Left lung (tissue), 10 donors: ENCODE measurements around the gene MAGEA12. TPM values are rescaled to one million over a fixed set of nuclear protein-coding genes. Genes with fewer than 3 reads are reported as not detected.
"Not testable (repeated sequence)": the region's sequence is repeated elsewhere in the genome, so short reads cannot be mapped to it uniquely, and the experiment has no call there.

Source experiments
- ATAC-seq: fragments of 200-7000 bp; cut with Tn5 transposase; one replicate; pipeline ENCODE4 v1.9.1; 2020; ENCODE audit warnings: moderate library complexity
- DNase-seq, 4 donors: peaks; one replicate each; pipeline ENCODE4 v3.0.0-alpha.2; 2013 to 2020
- H3K27ac ChIP-seq, 2 donors: fragments of 200-600 bp; sonication (generic) in 1 of 2; one replicate each; pipeline versions ENCODE4 v1.5.0 to v1.8.0; 2020 to 2021
- H3K27me3 ChIP-seq, 2 donors: fragments of 200-600 bp; sonication (generic) in 1 of 2; one replicate each; pipeline versions ENCODE4 v1.5.0 to v1.8.0; 2020 to 2021
- H3K36me3 ChIP-seq, 2 donors: fragments of 200-600 bp; sonication (generic) in 1 of 2; one replicate each; pipeline versions ENCODE4 v1.5.0 to v1.8.0; 2020 to 2021
- H3K4me1 ChIP-seq, 2 donors: fragments of 200-600 bp; one replicate each; pipeline ENCODE4 v1.8.0; 2021
- H3K4me3 ChIP-seq, 2 donors: fragments of 200-600 bp; sonication (generic) in 1 of 2; one replicate each; pipeline versions ENCODE4 v1.5.0 to v1.8.0; 2020 to 2021; ENCODE audit warnings: mild to moderate bottlenecking in 1 of 2
- H3K9me3 ChIP-seq, 2 donors: fragments of 200-600 bp; sonication (generic) in 1 of 2; one replicate each; pipeline versions ENCODE4 v1.5.0 to v1.8.0; 2020 to 2021
- intact Hi-C, 2 donors: fragments of 100-400 bp; cut with DNase I; formaldehyde crosslinking; loops; one replicate each; pipeline versions ENCODE4 v1.11.2 to v1.14.2; 2022
- polyA plus RNA-seq, 6 donors: library from polyadenylated mRNA; unstranded; fragments of 120-200 nt; gene quantifications; one replicate each; pipeline ENCODE4 v1.2.1, GENCODE V29; 2013; ENCODE audit not compliant: insufficient read length in 6 of 6
- total RNA-seq, 2 donors: library from RNA; stranded (reverse); fragmentation: NEBNext Ultra II Directional; extraction: Animal tissue kit (Norgen Biotek cat#: 25700); gene quantifications; one replicate each; pipeline ENCODE4 v1.2.1, GENCODE V29; 2021
- donor health status: DM: no; HTN: yes; CAD: no.
- donor health status: DM: no; HTN: no; CAD: no.

Gene MAGEA12
- total and polyA plus RNA-seq, 8 donors: not detected

DNA sequence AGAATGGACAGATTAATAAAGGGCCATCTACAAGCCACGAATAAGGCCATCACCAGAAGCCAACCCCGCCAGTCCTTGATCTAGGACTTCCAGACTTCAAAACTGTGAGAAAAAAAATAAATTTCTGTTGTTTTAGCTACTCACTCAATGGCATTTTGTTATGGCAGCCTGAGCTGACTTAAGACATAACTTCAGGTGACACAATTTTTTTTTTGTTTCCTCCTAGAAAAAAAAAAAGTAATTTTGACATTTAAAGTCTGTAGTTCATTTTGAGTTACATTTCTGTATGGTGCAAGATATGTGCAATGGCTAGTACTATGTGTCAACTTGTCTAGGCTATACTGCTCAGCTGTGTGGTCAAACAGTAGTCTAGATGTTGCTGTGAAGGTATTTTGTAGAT is 25.4 kb downstream of the MAGEA12 start, which contains the start of gene CSAG3:
Gene CSAG3, plus strand, starts transcription at position 301 of the 400 bp plus-strand sequence.
- intact Hi-C loops: not testable (repeated sequence)

DNA sequence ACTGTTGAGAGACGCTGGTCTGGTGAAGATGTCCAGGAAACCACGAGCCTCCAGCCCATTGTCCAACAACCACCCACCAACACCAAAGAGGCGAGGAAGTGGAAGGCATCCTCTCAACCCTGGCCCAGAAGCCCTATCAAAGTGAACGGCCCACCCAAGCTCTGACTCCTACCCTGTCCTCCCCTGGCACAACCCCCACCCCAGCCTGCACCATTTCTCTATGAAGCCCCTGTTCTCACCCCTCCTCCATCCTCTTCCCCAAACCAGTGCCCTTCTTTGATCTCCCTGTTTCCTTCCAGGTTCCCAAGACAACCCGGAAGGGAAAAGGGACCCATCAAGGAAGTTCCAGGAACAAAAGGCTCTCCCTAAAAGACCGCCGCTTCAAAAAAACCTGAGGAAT is 26.0 kb downstream of the MAGEA12 start:
- H3K27me3 ChIP-seq, H3K36me3 ChIP-seq, DNase-seq, H3K4me3 ChIP-seq, H3K4me1 ChIP-seq, intact Hi-C loops, H3K9me3 ChIP-seq, ATAC-seq, H3K27ac ChIP-seq: not testable (repeated sequence)

More for the DNA sequence above, 25.4 kb downstream of the MAGEA12 start, which contains the start of gene CSAG3:
- H3K9me3 ChIP-seq, H3K36me3 ChIP-seq, DNase-seq, H3K4me3 ChIP-seq, H3K27me3 ChIP-seq, ATAC-seq, H3K4me1 ChIP-seq, H3K27ac ChIP-seq: not testable (repeated sequence)

DNA sequence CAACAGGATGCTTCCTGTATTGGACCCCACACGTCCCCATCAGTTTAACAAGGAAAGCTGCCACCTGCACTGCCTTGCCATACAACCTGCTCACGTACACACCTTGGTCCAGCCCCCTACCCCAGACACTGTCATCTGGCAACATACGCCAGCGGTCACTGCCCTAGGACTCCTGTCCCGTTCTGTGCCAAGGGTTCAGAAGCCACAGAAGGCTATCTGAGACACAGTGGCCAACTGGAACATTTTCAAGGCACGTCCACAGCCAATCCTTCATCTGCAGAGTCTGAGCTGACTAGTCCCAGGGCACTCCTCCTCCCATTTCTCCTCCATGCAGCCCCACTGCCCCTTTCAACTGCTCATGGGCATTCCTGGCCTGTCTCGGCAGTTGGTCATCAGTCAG is 28.0 kb downstream of the MAGEA12 start:
- H3K9me3 ChIP-seq, H3K27ac ChIP-seq, intact Hi-C loops, H3K4me1 ChIP-seq, DNase-seq, H3K36me3 ChIP-seq, H3K27me3 ChIP-seq, ATAC-seq, H3K4me3 ChIP-seq: not testable (repeated sequence)

DNA sequence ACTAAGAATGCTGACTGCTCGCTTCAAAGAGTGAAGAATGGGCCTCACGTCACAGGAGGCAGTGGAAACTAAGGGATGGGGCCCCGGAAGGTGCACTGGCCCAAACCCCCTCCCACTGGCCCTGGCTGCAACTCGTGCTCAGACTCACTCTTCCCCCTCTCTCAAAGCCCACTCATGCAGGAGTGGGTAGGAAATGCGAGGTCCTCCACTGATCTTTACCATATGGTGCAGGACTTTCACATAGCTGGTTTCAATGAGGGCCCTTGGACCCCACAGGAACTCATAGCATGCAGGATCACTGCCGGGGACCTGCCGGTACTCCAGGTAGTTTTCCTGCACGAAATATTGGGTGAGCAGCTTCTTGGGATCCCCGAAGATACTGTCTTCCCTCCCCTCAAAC is 33.0 kb downstream of the MAGEA12 start:
- H3K27ac ChIP-seq, H3K4me3 ChIP-seq, H3K4me1 ChIP-seq, ATAC-seq, H3K27me3 ChIP-seq, H3K9me3 ChIP-seq, DNase-seq, intact Hi-C loops, H3K36me3 ChIP-seq: not testable (repeated sequence)

DNA sequence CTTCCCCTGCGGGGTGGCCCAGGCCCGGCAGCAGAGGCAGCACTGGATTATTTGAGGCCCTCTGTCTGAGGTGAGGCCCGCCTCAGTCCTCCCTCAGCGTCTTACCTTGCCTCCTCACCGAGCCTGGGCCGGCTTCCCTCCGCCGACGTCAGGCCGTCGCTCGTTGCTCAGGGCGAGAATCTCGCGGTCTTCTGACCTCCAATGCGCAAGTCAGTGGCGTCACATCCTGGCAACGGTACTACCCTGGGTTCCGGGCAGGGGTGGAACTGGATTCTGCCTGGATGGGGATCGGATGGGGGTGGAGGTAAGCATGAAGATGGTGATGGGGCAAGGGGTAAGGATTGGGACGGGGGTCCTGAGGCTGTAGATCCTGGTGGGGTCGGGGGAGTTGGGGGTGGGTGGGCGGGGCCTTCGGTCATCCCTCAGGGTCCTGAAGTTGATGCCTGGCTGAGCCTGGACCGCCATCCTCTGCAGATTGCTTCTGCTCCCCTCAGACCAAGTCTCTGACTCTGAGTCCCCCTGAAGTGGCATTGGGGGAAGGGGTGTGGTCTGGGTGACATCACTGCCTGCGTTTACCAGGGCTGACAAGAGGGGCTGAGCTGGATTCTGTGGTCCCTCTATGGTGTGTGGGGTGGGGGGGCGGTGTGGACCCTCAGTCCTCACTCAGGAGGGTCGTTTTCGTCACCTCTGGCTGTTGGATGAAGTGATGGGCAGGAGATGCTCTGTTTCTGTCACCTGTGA is 36.2 kb downstream of the MAGEA12 start, which contains the start of gene MAGEA6:
Gene MAGEA6, minus strand, starts transcription at position 141 of the 741 bp plus-strand sequence. CDS start 2,039 bp downstream, outside the sequence.
- intact Hi-C loops, DNase-seq, H3K27ac ChIP-seq, ATAC-seq, H3K9me3 ChIP-seq, H3K4me3 ChIP-seq, H3K4me1 ChIP-seq, H3K27me3 ChIP-seq, H3K36me3 ChIP-seq: not testable (repeated sequence)

DNA sequence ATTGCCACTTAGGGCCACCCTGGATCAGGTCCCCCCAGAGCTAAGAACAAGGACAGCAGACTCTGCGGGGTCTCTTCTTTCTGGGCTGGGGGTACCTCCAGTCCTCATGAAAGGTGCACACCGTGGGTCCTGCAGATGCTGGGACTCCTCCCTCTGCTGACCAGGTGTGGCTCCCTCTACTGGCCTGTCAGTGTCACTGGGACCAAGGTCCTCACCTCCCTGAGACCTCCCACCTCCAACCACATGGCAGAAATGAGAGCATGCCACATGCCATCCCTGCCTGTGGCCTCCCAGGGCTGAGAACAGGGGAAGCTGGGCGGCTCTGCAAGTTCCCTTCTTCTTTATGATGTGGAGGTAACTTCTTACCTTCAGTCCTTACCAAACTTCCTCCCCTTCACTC is 53.5 kb downstream of the MAGEA12 start:
- intact Hi-C loops, H3K4me3 ChIP-seq, H3K36me3 ChIP-seq, H3K27me3 ChIP-seq, H3K9me3 ChIP-seq, DNase-seq, H3K27ac ChIP-seq, H3K4me1 ChIP-seq, ATAC-seq: not testable (repeated sequence)

Other genes starting within 250 kb of the MAGEA12 start
- gene GABRQ, start 95.9 kb upstream of the MAGEA12 start, total RNA-seq: not detected
- 1 to 10 TPM in 1 of 6 donors, under 1 TPM in 5; 0.63 to 1.1 (median 0.88) TPM for gene GABRQ, start 95.9 kb upstream of the MAGEA12 start, polyA plus RNA-seq
- gene MAGEA3, start 35.0 kb upstream of the MAGEA12 start, total RNA-seq: not detected
- gene MAGEA3, start 35.0 kb upstream of the MAGEA12 start, polyA plus RNA-seq: not detected
- gene CSAG2, start 24.5 kb upstream of the MAGEA12 start, total RNA-seq: not detected
- gene CSAG2, start 24.5 kb upstream of the MAGEA12 start, polyA plus RNA-seq: not detected
- gene MAGEA2B, start 19.1 kb upstream of the MAGEA12 start, total RNA-seq: not detected
- not detected for gene MAGEA2B, start 19.1 kb upstream of the MAGEA12 start, polyA plus RNA-seq
- gene CSAG1, start within 50 bp of the MAGEA12 start, total RNA-seq: not detected
- not detected for gene CSAG1, start within 50 bp of the MAGEA12 start, polyA plus RNA-seq
- gene MAGEA2, start 20.1 kb downstream of the MAGEA12 start, total RNA-seq: not detected
- gene MAGEA2, start 20.1 kb downstream of the MAGEA12 start, polyA plus RNA-seq: not detected
- gene CSAG3, start 25.5 kb downstream of the MAGEA12 start, total RNA-seq: not detected
- not detected for gene CSAG3, start 25.5 kb downstream of the MAGEA12 start, polyA plus RNA-seq
- not detected for gene MAGEA6, start 35.9 kb downstream of the MAGEA12 start, total RNA-seq
- gene MAGEA6, start 35.9 kb downstream of the MAGEA12 start, polyA plus RNA-seq: not detected
- 10 to 100 TPM; 33.5 to 37.2 TPM for gene CETN2, start 97.0 kb downstream of the MAGEA12 start, total RNA-seq
- 10 to 100 TPM; 69.9 to 94.4 (median 84.1) TPM for gene CETN2, start 97.0 kb downstream of the MAGEA12 start, polyA plus RNA-seq
- 10 to 100 TPM; 21.1 to 42.5 TPM for gene NSDHL, start 97.3 kb downstream of the MAGEA12 start, total RNA-seq
- gene NSDHL, start 97.3 kb downstream of the MAGEA12 start, polyA plus RNA-seq: 10 to 100 TPM; 15.0 to 22.0 (median 17.8) TPM
- gene ZNF185, start 164.3 kb downstream of the MAGEA12 start, total RNA-seq: 10 to 100 TPM; 11.5 to 22.0 TPM
- 10 to 100 TPM; 16.1 to 26.2 (median 20.0) TPM for gene ZNF185, start 164.3 kb downstream of the MAGEA12 start, polyA plus RNA-seq